HG02852 (cell line): ENCODE data around the gene AMACR.

Experiments used
- ATAC-seq: cut with Tn5 transposase; IDR thresholded peaks from one replicate; pipeline ENCODE4 v1.9.1; 2021; ENCODE audit warnings: mild to moderate bottlenecking, moderate library complexity; ENCODE audit not compliant: unreplicated experiment

AMACR gene

DNA sequence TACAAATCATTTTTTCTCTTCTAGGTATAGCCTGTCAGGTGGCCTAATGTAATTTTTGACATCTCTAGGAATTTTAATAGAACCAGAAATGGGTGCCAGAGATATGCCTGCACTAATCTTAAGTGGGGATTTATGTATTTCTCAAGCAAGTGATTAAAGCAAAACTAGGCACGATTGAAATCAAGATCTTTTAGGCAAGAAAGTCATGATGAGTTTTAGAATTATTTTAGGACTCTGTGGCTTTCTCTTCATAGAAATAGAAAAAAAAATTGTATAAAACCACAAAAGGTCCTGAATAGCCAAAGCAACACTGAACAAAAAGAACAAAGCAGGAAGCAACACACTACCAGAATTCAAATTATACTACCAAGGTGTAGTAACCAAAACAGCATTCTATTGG, 952 bp upstream of the AMACR start:
- ATAC-seq, result no peak

DNA sequence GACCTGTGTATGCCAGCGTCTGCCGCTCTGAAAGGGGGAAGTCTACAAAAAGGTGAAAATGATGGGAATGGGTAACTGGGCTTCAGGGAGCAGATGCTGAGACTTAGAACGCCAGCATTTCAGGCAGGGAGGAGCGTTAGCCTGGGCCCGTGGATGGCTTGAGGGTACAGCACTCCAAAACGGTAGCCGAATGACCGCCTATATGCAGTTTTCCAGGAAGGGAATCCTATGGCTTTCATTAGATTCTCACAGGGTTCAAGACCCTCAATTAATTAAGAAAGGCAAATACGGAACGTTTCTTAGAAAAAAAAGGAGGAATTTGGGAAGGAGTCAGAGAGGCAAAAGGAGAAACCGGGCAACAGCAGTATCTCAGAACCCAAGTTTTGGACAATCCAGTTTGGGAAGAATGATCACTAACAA, 639 bp downstream of the AMACR start:
- no peak for ATAC-seq

GRCh38 chr5:34005681-34006080, 2.2 kb downstream of the AMACR start:
- ATAC-seq, result no peak

- ATAC-seq, result no peak
These were observed 2.6 kb downstream of the AMACR start for GRCh38 chr5:34005211-34005610.

GRCh38 chr5:34003941-34004340, 3.9 kb downstream of the AMACR start:
- ATAC-seq, result no peak

DNA sequence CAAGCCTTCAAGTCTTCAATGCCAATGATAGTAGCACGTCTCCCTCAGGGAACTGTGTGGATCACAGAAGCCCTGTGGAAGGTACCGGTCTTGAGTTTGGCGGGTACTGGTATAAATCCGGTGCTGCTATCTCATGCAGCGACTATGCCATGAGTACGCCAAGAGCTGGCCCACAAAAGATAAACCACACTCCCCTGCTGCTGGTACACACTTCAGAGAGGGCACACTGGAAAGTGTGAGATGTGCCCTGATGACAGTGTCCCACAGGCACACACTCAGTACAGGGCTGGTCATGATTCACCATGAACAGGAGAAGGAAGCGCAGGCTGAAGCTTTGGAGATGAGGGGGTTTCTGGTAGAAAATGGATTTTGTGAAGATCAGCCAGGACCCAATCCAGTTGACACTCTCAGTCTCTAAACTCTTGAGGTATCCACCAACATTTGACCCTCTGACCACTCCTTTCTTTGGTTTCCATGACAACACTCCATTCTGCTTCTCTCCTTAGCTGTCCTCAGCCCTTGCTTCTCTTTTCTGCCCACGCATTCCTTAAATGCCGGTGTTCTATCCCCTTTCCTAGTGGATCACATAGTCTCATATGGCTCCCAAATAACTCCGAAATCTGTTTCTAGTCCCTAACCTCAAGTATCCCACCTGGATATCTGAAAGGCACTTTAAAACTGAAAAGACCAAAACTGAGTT, 5.1 kb downstream of the AMACR start:
- ATAC-seq, result no peak

DNA sequence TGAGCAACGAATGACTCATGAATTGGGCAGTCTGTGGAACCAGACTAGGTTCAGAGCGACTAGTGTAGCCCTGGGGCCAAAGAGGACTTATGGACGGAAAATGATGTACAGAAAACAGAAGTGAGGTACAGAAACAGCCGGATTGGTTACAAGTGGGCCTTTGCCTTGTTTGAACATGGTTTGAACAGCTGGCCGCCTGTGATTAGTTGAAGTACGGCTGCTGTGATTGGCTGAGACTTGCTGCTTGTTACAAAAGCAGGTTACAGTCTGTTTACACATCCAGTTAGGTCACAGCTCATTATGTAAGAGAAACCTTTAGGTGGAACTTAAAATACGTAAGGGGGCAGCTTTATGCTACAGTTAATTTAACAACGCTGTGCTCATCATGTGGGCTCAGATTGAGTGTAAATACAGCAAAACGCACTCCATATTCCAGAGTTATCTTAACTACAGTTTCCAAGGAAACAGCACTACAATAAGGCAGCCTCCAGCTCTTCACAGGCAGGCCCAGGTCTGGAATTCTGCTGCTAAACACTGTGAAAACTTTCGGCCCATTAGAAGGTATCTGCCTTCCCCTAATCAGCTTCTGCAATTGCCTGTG, 6.5 kb downstream of the AMACR start:
- ATAC-seq, result no peak

GRCh38 chr5:33999978-34000377, 7.9 kb downstream of the AMACR start:
- ATAC-seq, result no peak

DNA sequence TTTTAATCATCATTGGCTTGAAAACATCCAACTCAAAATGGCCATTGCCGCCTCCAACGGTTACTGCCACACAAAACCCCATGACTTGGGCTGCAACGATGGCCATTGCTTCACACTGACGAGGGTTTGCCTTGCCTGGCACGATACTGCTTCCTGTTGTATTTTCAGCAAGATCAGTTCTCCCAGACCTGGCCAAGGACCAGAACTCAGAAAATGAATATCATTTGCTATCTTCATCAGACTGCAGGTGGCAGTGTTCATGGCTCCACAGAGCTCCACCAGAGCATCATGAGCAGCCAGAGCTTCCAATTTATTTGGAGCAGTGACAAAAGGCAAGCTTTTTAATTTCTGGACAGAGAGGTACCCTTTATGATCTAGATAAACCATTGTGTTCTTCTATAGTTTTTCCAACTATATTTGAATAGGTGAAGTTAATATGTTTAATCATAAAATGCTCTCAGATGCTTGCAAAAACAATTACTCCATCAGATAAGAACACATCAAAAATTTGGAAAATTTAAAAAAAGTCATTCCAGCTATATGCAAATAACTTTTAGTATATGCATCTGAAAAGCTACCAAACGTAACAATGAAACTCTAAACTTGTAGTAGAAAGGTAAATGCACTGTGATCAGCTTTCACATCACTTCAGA, 10.4 kb downstream of the AMACR start:
- ATAC-seq, result no peak

- ATAC-seq, result no peak
These were observed 12.0 kb downstream of the AMACR start for GRCh38 chr5:33995865-33996264.

GRCh38 chr5:33994845-33995244, 13.0 kb downstream of the AMACR start:
- no peak for ATAC-seq

DNA sequence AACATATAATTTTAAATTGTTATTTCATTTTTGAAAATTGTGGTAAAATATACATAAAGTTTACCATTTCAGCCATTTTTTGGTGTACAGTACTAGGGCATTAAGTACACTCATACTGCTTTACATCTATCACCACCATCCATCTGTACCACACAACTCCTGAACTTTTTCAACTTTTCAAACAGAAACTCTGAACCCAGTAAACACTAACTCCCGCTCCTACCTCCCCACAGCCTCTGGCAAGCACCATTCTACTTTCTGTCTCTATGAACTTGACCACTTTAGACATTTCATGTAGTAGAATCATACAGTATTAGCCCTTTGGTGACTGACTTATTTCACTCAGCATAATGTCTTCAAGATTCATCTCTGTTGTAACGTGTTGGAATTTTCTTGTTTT, 15.0 kb downstream of the AMACR start:
- no peak for ATAC-seq

DNA sequence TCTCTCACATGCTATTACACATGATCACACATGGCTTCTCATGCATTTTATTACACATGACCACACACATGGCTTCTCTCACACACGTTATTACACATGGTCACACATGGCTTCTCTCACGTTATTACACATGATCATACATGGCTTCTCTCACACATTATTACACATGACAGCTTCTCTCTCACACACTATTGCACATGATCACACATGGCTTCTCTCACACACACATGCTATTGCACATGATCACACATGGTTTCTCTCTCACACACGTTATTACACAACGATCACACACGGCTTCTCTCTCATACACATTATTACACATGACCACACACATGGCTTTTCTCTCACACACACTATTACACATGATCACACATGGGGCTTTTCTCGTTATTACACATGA, 22.4 kb downstream of the AMACR start:
- no peak for ATAC-seq

DNA sequence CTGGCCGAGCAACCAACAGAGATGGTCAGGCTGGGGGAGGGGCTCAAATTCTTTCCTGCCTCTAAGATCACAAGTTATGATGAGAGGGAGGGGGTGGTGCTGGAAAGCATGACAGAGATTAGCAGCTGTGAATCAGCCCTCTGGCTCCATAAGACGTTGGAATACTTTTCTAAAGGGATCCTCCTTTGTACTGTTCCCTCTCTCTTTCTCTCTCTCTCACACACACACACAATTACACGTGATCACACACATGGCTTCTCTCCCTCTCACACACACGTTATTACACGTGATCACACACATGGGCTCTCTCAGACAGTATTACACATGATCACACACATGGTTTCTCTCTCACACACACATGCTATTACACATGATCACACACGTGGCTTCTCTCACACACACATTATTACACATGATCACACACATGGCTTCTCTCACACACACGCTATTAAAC, 23.2 kb downstream of the AMACR start, which contains the start of gene SLC45A2:
SLC45A2 (minus strand) TSS at position 23 of the 454 bp plus-strand sequence. CDS start 110 bp downstream, outside the sequence.
- no peak for ATAC-seq

DNA sequence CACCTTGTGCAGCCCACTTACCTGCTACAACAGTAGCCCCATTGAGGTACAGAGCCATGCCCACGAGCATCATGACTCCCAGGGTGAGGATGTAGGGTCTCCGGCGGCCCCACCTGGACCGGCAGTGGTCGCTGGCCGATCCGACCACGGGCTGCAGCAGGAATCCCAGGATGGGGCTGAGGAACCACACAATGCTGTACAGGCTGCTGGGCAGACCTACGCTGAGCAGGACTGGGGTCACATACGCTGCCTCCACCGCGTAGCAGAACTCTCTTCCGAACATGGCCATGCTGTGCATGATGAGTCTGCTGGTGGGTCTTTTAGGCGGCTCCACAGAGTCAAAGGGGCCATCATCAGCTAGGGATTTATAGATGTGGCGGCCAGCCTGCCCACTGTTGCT, 23.7 kb downstream of the AMACR start:
- no peak for ATAC-seq

DNA sequence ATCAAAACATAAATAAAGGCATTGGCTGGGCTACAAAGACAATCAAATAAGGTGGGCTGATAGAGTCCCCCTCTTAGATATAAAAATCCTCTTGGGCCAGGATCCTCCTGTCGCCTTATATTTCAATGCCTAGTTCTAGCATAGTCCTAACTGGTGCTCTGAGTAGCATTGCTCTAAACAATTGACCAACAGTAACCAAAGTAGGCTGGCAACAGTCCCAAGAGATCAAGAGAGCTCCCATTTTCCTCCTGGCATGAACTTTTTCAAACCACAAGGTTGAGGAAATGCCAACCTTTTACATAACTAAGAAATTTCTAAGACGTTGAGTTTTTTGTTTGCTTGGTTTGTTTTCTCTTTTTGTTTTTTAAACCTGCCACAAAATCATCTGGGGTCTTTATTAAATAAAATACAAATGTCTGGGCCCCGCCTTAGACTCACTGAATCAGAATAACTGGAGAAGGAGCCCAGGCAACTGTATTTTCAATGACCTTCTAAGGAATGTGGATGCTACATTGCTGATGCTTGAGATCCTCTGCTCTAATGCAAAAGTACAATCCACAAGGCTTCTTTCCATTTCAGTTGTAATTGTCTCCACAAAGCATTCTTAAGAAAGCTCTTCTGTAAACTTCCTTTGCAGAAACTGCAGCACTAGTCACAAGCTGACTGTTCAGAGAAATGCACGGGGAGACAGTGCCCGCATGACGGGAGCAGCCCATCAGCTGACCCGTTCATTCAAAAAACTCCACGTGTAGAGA, 26.3 kb downstream of the AMACR start:
- no peak for ATAC-seq

GRCh38 chr5:33980030-33980429, 27.8 kb downstream of the AMACR start:
- no peak for ATAC-seq

DNA sequence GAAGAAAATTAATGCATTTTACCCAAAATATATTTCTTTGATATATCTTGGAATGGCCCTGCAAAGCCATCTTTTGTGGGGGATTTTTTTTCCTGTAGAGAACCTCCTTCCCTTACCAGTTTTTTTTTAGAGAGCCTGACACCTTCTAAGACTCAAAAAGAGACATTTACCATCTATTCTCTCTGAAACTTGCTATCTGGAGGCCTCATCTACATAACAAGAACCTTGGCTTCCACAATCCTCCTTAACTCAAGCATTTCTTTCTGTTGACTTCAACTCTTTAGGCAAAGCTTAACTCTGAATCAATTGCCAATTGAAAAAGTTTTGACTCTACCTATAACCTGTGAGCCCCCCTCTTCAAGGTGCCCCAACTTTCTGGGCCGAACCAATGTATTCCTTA, 29.5 kb downstream of the AMACR start:
- no peak for ATAC-seq

DNA sequence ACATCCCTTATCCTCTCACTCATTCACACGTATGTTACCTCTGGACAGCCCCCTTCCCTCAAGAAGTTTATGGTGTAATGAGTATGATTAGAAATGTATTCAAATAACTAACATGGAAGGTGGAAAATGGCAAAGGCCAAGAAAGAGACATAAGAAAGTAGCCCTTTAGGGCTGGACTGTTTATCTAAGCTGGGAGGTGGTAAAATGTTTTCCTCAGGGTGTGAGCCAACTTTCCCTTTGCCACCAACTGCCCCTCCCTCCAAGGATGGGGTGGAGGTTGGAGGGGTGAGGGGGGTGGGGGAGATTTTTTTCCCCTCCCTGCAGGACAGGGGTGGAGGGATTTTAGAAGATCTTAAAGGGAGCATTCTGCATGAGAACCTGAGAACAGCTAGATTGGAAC, 31.5 kb downstream of the AMACR start:
- ATAC-seq, result no peak

GRCh38 chr5:33975852-33976251, 32.0 kb downstream of the AMACR start:
- ATAC-seq, result no peak

DNA sequence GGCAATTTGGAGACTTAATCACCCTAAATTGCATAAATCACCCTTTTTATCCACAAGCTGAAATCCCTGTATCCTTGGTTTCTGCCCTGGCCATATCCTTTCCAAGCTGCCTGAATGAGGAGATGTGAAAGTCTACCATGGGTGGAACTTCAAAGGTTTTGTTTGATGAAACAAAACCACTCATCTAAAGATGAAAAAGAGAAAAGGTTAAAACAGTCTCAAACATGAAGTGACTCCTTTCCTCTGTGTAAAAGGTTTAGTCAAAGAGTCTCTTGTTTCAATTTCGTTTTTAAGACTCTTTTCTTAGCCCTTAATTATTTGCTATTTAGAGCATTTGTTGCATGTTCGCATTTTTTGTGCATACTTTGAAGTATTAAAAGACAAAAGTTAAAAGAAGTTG, 34.6 kb downstream of the AMACR start:
- peak; percentile 73 for ATAC-seq
